GM19468 (cell line): Measurements from ENCODE around the gene SKAP2.

Experiments used
- ATAC-seq: cut with Tn5 transposase; IDR thresholded peaks from one replicate; pipeline ENCODE4 v1.9.1; 2021; ENCODE audit warnings: mild to moderate bottlenecking, moderate library complexity, moderate number of reproducible peaks; ENCODE audit not compliant: unreplicated experiment; ENCODE audit errors: extremely low read depth

SKAP2 gene

GRCh38 chr7:26673271-26673670 lies 191.1 kb downstream of the SKAP2 start:
- ATAC-seq: no peak

GRCh38 chr7:26670841-26671240 lies 193.5 kb downstream of the SKAP2 start:
- no peak for ATAC-seq

GRCh38 chr7:26670290-26670689 lies 194.1 kb downstream of the SKAP2 start:
- ATAC-seq: no peak

- ATAC-seq: no peak
Observed at GRCh38 chr7:26668821-26669220, 195.6 kb downstream of the SKAP2 start.

- ATAC-seq: no peak
Observed at GRCh38 chr7:26667514-26668133, 196.8 kb downstream of the SKAP2 start.

- ATAC-seq: no peak
Observed at GRCh38 chr7:26664735-26665416, 199.5 kb downstream of the SKAP2 start.

- ATAC-seq: no peak
Observed at GRCh38 chr7:26664274-26664673, 200.1 kb downstream of the SKAP2 start.

GRCh38 chr7:26663874-26664273 lies 200.5 kb downstream of the SKAP2 start:
- ATAC-seq: no peak

GRCh38 chr7:26662646-26663045 lies 201.7 kb downstream of the SKAP2 start:
- no peak for ATAC-seq

GRCh38 chr7:26659121-26659520 lies 205.3 kb downstream of the SKAP2 start:
- no peak for ATAC-seq

- ATAC-seq: no peak
Observed at GRCh38 chr7:26658389-26659084, 205.9 kb downstream of the SKAP2 start.

GRCh38 chr7:26657686-26658388 lies 206.6 kb downstream of the SKAP2 start:
- ATAC-seq: no peak

GRCh38 chr7:26657206-26657641 lies 207.2 kb downstream of the SKAP2 start:
- no peak for ATAC-seq

GRCh38 chr7:26656735-26657134 lies 207.7 kb downstream of the SKAP2 start:
- no peak for ATAC-seq

- ATAC-seq: no peak
Observed at GRCh38 chr7:26655781-26656180, 208.6 kb downstream of the SKAP2 start.

GRCh38 chr7:26653430-26654399 lies 210.7 kb downstream of the SKAP2 start:
- no peak for ATAC-seq

GRCh38 chr7:26652401-26653100 lies 211.8 kb downstream of the SKAP2 start:
- no peak for ATAC-seq

- no peak for ATAC-seq
Observed at GRCh38 chr7:26650103-26650502, 214.3 kb downstream of the SKAP2 start.

GRCh38 chr7:26649388-26649787 lies 215.0 kb downstream of the SKAP2 start:
- no peak for ATAC-seq
